Neural cell (in vitro differentiated cells): ENCODE measurements around the gene MYO3B.

Experiments
- CTCF ChIP-seq: fragments of 450-650 bp; IDR thresholded peaks from 2 replicates; pipeline ENCODE4 v1.5.1; 2014; ENCODE audit warnings: antibody characterized with exemption, mild to moderate bottlenecking, moderate library complexity; ENCODE audit not compliant: poor library complexity, severe bottlenecking
- EP300 ChIP-seq: fragments of 450-650 bp; conservative IDR thresholded peaks from 2 replicates; pipeline ENCODE4 v1.6.1; 2014; ENCODE audit warnings: antibody characterized with exemption, mild to moderate bottlenecking, moderate library complexity; ENCODE audit not compliant: poor library complexity, severe bottlenecking
- EZH2 ChIP-seq: fragments of 200-600, 300-800 bp; shearing (Covaris generic), sonication (generic); IDR thresholded peaks from 2 replicates; pipeline ENCODE4 v1.6.1; 2014; ENCODE audit warnings: antibody characterized with exemption, low read length, borderline replicate concordance, mild to moderate bottlenecking; ENCODE audit not compliant: insufficient read depth, poor library complexity, severe bottlenecking
- MXI1 ChIP-seq: fragments of 450-650 bp; conservative IDR thresholded peaks from 2 replicates; pipeline ENCODE4 v1.6.1; 2014; ENCODE audit warnings: antibody characterized with exemption, mild to moderate bottlenecking; ENCODE audit not compliant: poor library complexity, severe bottlenecking
- POLR2AphosphoS5 ChIP-seq: IDR thresholded peaks from 2 replicates; pipeline ENCODE4 v1.6.1; 2012
- RAD21 ChIP-seq: fragments of 450-650 bp; conservative IDR thresholded peaks from 2 replicates; pipeline ENCODE4 v1.6.1; 2014; ENCODE audit warnings: antibody characterized with exemption, mild to moderate bottlenecking, moderate library complexity
- SMC3 ChIP-seq: fragments of 450-650 bp; conservative IDR thresholded peaks from 2 replicates; pipeline ENCODE4 v1.6.1; 2014; ENCODE audit warnings: antibody characterized with exemption, mild to moderate bottlenecking, moderate library complexity; ENCODE audit not compliant: poor library complexity
- TAF1 ChIP-seq: IDR thresholded peaks from 2 replicates; pipeline ENCODE4 v1.6.1; 2012; ENCODE audit warnings: low read depth
- TF ChIP-seq, protein P1 (sequence below): IDR thresholded peaks from 2 replicates; pipeline ENCODE4 v1.6.1; 2012; ENCODE audit warnings: borderline replicate concordance

DNA sequence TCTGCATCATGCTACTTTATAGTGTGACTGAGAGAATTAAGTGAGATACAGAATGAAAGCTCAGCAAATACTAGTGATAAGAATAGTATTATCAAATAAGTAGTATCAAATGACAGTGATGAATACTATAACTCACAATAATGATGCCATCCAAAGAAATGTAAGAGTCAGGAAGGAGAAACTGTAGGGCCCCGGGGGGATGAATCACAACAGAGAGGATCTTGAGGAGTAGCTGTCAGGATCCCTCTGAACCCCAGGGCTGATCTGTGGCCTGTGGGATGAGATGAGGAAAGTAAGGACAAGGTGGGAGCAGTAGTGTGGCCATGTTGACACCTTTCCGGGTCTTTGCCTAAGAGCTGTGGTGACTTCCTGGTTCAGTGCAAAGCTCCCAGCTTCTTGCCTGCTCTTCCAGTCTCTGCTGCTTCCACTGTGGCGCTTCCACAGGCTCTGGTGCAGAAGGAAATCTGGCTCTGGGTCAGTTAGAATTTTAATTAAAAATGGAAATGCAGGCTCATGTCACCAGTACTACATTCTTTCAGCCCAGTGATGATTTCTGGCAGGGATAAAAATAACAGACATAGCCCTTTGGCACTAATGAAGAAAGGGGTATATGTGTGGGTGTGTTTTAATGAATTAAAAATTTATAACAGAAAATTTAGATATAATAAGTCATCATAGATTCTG, 166.9 kb downstream of the MYO3B start:
- TF ChIP-seq CTCF (no peak), RAD21 (no peak), POLR2AphosphoS5 (no peak), EZH2 (no peak), TAF1 (no peak), MXI1 (no peak), EP300 (no peak), SMC3 (no peak)
- TF ChIP-seq, protein P1, sequence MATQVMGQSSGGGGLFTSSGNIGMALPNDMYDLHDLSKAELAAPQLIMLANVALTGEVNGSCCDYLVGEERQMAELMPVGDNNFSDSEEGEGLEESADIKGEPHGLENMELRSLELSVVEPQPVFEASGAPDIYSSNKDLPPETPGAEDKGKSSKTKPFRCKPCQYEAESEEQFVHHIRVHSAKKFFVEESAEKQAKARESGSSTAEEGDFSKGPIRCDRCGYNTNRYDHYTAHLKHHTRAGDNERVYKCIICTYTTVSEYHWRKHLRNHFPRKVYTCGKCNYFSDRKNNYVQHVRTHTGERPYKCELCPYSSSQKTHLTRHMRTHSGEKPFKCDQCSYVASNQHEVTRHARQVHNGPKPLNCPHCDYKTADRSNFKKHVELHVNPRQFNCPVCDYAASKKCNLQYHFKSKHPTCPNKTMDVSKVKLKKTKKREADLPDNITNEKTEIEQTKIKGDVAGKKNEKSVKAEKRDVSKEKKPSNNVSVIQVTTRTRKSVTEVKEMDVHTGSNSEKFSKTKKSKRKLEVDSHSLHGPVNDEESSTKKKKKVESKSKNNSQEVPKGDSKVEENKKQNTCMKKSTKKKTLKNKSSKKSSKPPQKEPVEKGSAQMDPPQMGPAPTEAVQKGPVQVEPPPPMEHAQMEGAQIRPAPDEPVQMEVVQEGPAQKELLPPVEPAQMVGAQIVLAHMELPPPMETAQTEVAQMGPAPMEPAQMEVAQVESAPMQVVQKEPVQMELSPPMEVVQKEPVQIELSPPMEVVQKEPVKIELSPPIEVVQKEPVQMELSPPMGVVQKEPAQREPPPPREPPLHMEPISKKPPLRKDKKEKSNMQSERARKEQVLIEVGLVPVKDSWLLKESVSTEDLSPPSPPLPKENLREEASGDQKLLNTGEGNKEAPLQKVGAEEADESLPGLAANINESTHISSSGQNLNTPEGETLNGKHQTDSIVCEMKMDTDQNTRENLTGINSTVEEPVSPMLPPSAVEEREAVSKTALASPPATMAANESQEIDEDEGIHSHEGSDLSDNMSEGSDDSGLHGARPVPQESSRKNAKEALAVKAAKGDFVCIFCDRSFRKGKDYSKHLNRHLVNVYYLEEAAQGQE = no peak
